ENCODE measurements around the gene ZNF408.
A peak's percentile ranks its signal among the peaks of the same experiment; 100 is the strongest.

DNA sequence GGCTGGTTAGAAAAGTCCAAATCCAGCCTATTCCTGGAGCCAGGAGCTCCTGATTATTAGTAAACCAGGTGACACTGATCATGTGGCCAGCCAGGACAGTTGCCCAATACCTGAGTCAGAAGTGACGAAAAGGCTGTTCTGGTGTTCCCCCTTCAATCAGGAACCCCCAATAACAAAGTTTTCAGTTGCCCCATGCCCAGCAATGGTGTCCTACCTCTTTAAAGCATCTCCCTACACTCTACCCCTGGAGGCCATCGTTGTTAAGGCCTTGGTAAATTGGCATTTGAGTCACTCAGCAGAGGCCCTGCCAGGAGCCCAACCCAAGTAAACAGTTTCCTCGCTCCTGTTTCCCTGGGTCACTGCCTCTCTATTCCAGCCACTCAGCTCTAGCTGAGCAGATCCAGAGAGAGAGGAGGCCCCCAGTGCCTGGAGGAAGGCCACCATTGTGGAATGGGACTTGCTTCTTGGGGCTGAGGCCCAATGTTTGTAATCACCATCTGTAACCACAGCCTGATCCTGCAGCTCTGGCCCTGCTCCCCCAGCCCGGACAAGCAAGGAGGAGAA is 25.5 kb upstream of the ZNF408 start:
- peak in 3 of 6 experiments; percentile 15 to 52 (median 24) for TF ChIP-seq CTCF (IDR thresholded peaks at IDR 0.05)
- TF ChIP-seq POLR2A (IDR thresholded peaks at IDR 0.05) = no peak

Measured in esophagus squamous epithelium (tissue), 4 donors.